BLaER1 (cell line): Measurements from ENCODE around the gene MSANTD3.
A peak's percentile ranks its signal among the peaks of the same experiment; 100 is the strongest.
"Not testable (repeated sequence)": the region's sequence is repeated elsewhere in the genome, so short reads cannot be mapped to it uniquely, and the experiment has no call there.

ENCODE experiments used
- H3K27ac ChIP-seq: shearing (Covaris generic); formaldehyde crosslinking; 2 replicates; pipeline ENCODE4 v1.8.1; 2022
- H3K27me3 ChIP-seq: shearing (Covaris generic); formaldehyde crosslinking; 2 replicates; pipeline ENCODE4 v1.8.1; 2022
- H3K36me3 ChIP-seq: shearing (Covaris generic); formaldehyde crosslinking; 2 replicates; pipeline ENCODE4 v1.8.1; 2022
- H3K4me1 ChIP-seq: shearing (Covaris generic); formaldehyde crosslinking; 2 replicates; pipeline ENCODE4 v1.8.1; 2022
- H3K4me2 ChIP-seq: shearing (Covaris generic); formaldehyde crosslinking; 2 replicates; pipeline ENCODE4 v1.8.1; 2022
- H3K4me3 ChIP-seq: shearing (Covaris generic); formaldehyde crosslinking; 2 replicates; pipeline ENCODE4 v1.8.1; 2022
- H3K9ac ChIP-seq: shearing (Covaris generic); formaldehyde crosslinking; 2 replicates; pipeline ENCODE4 v1.8.1; 2022
- H3K9me3 ChIP-seq: shearing (Covaris generic); formaldehyde crosslinking; 2 replicates; pipeline ENCODE4 v1.8.1; 2022
- H4K20me1 ChIP-seq: shearing (Covaris generic); formaldehyde crosslinking; 2 replicates; pipeline ENCODE4 v1.8.1; 2022
- Cebpa-rat ChIP-seq: shearing (Covaris generic); IDR thresholded peaks from 2 replicates; pipeline ENCODE4 v1.8.1; 2022

MSANTD3 gene

GRCh38 chr9:100427366-100428263 lies 672 bp downstream of the MSANTD3 start:
- Histone ChIP-seq H3K4me1 (peaks cover 25% of the 10 kb centered on the region), H3K27me3 (no peaks in the 10 kb centered on the region), H3K4me3 (peak overlapping the region; percentile 88), H3K36me3 (0 out of 2 replicates have a peak, but pooled peaks cover 10% of the 10 kb centered on the region), H3K9ac (peak overlapping the region; percentile 90), H3K9me3 (no peaks in the 10 kb centered on the region), H4K20me1 (peaks cover 15% of the 10 kb centered on the region; the same call in 1 of the 2 replicates), H3K27ac (peak overlapping the region; percentile 88), H3K4me2 (peak overlapping the region; percentile 74)
- no peak for TF ChIP-seq Cebpa-rat

- no peak for TF ChIP-seq Cebpa-rat
- Histone ChIP-seq H3K36me3 (0 out of 2 replicates have a peak, but pooled peaks cover 14% of the 10 kb centered on the region), H3K9ac (no peak overlapping the region; the same call in 1 of the 2 replicates), H3K9me3 (no peaks in the 10 kb centered on the region), H3K4me3 (no peak overlapping the region), H3K4me2 (peak overlapping the region; percentile 74), H4K20me1 (peaks cover 29% of the 10 kb centered on the region), H3K27ac (no peak overlapping the region), H3K27me3 (no peaks in the 10 kb centered on the region), H3K4me1 (peaks cover 25% of the 10 kb centered on the region)
Observed at GRCh38 chr9:100428871-100429654, 2.1 kb downstream of the MSANTD3 start.

- TF ChIP-seq Cebpa-rat: no peak
- Histone ChIP-seq H3K4me2 (no peak overlapping the region), H3K36me3 (0 out of 2 replicates have a peak, but pooled peaks cover 14% of the 10 kb centered on the region), H3K27me3 (no peaks in the 10 kb centered on the region), H3K4me3 (no peak overlapping the region), H3K4me1 (peaks cover 25% of the 10 kb centered on the region), H3K27ac (no peak overlapping the region), H4K20me1 (peaks cover 40% of the 10 kb centered on the region), H3K9me3 (no peaks in the 10 kb centered on the region), H3K9ac (no peak overlapping the region)
Observed at GRCh38 chr9:100430286-100430940, 3.5 kb downstream of the MSANTD3 start.

GRCh38 chr9:100431886-100432285 lies 4.9 kb downstream of the MSANTD3 start:
- Histone ChIP-seq H3K4me3 (no peak overlapping the region), H3K9me3 (no peaks in the 10 kb centered on the region), H3K4me1 (peaks cover 19% of the 10 kb centered on the region), H3K4me2 (no peak overlapping the region), H3K27ac (no peak overlapping the region), H4K20me1 (peaks cover 47% of the 10 kb centered on the region), H3K27me3 (no peaks in the 10 kb centered on the region), H3K9ac (no peak overlapping the region), H3K36me3 (0 out of 2 replicates have a peak, but pooled peaks cover 14% of the 10 kb centered on the region)
- TF ChIP-seq Cebpa-rat: no peak

GRCh38 chr9:100432736-100433135 lies 5.8 kb downstream of the MSANTD3 start:
- no peak for TF ChIP-seq Cebpa-rat
- no peak overlapping the region for H3K27ac ChIP-seq
- 0 out of 2 replicates have a peak, but pooled peaks cover 14% of the 10 kb centered on the region for H3K36me3 ChIP-seq
- H3K9ac ChIP-seq: no peak overlapping the region
- H3K27me3 ChIP-seq: no peaks in the 10 kb centered on the region
- H3K9me3 ChIP-seq: no peaks in the 10 kb centered on the region
- H3K4me2 ChIP-seq: no peak overlapping the region
- no peak overlapping the region for H3K4me3 ChIP-seq
- H4K20me1 ChIP-seq: peaks cover 54% of the 10 kb centered on the region
- peaks cover 19% of the 10 kb centered on the region for H3K4me1 ChIP-seq

- H3K4me1 ChIP-seq: no peaks in the 10 kb centered on the region
- H3K9ac ChIP-seq: no peak overlapping the region
- H3K27me3 ChIP-seq: no peaks in the 10 kb centered on the region
- no peak overlapping the region for H3K27ac ChIP-seq
- H3K36me3 ChIP-seq: 0 out of 2 replicates have a peak, but pooled peaks cover 8% of the 10 kb centered on the region
- H3K9me3 ChIP-seq: no peaks in the 10 kb centered on the region
- H3K4me2 ChIP-seq: no peak overlapping the region
- peaks cover 61% of the 10 kb centered on the region for H4K20me1 ChIP-seq
- H3K4me3 ChIP-seq: no peak overlapping the region
- TF ChIP-seq Cebpa-rat: no peak
Observed at GRCh38 chr9:100436571-100436970, 9.6 kb downstream of the MSANTD3 start.

- Histone ChIP-seq H3K27ac (no peak overlapping the region), H3K4me1 (no peaks in the 10 kb centered on the region), H4K20me1 (peaks cover 55% of the 10 kb centered on the region), H3K9ac (no peak overlapping the region), H3K9me3 (no peaks in the 10 kb centered on the region), H3K4me3 (no peak overlapping the region), H3K27me3 (no peaks in the 10 kb centered on the region), H3K36me3 (peaks cover 17% of the 10 kb centered on the region), H3K4me2 (no peak overlapping the region)
- no peak for TF ChIP-seq Cebpa-rat
Observed at GRCh38 chr9:100437860-100438805, 11.2 kb downstream of the MSANTD3 start.

GRCh38 chr9:100440071-100440470 lies 13.1 kb downstream of the MSANTD3 start:
- peaks cover 29% of the 10 kb centered on the region for H3K36me3 ChIP-seq
- peaks cover 45% of the 10 kb centered on the region for H4K20me1 ChIP-seq
- TF ChIP-seq Cebpa-rat: no peak
- H3K4me3 ChIP-seq: no peak overlapping the region
- H3K4me2 ChIP-seq: no peak overlapping the region
- H3K27ac ChIP-seq: no peak overlapping the region
- no peaks in the 10 kb centered on the region for H3K27me3 ChIP-seq
- H3K4me1 ChIP-seq: 0 out of 2 replicates have a peak, but pooled peaks cover 4% of the 10 kb centered on the region
- H3K9me3 ChIP-seq: no peaks in the 10 kb centered on the region
- no peak overlapping the region for H3K9ac ChIP-seq

- H3K9ac ChIP-seq, H3K27me3 ChIP-seq, H3K4me1 ChIP-seq, H3K4me3 ChIP-seq, H3K27ac ChIP-seq, H3K4me2 ChIP-seq, H3K9me3 ChIP-seq: not testable (repeated sequence)
- peaks cover 29% of the 10 kb centered on the region for H3K36me3 ChIP-seq
- H4K20me1 ChIP-seq: peaks cover 46% of the 10 kb centered on the region
Observed at GRCh38 chr9:100440487-100440886, 13.5 kb downstream of the MSANTD3 start.
